Measurements from ENCODE around the gene TMCO6. TPM values are rescaled to one million over a fixed set of nuclear protein-coding genes. Genes with fewer than 3 reads are reported as not detected.
A peak's percentile ranks its signal among the peaks of the same experiment; 100 is the strongest.

TMCO6 gene
- total and polyA plus RNA-seq, 9 of the 15 experiments (the other 6 are each of a cell fraction or from before 2014, with no cell fraction given) = 3.4 to 46.4 (median 16.7) TPM

GRCh38 chr5:140639148-140639981 is at the start of gene TMCO6 (continued):
- TF ChIP-seq E2F8 (IDR thresholded peaks at IDR 0.05; ENCODE audit: low read depth, partially characterized antibody) = peak; percentile 17
- TF ChIP-seq TRIM25 (IDR thresholded peaks at IDR 0.05; ENCODE audit: borderline replicate concordance) = no peak
- no peak for TF ChIP-seq ZNF24 (IDR thresholded peaks at IDR 0.05)
- no peak for TF ChIP-seq XRCC4 (IDR thresholded peaks at IDR 0.05; ENCODE audit: extremely low read depth, insufficient read depth, insufficient read length)
- TF ChIP-seq, protein P1, sequence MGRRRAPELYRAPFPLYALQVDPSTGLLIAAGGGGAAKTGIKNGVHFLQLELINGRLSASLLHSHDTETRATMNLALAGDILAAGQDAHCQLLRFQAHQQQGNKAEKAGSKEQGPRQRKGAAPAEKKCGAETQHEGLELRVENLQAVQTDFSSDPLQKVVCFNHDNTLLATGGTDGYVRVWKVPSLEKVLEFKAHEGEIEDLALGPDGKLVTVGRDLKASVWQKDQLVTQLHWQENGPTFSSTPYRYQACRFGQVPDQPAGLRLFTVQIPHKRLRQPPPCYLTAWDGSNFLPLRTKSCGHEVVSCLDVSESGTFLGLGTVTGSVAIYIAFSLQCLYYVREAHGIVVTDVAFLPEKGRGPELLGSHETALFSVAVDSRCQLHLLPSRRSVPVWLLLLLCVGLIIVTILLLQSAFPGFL (CRISPR knock-in tag; IDR thresholded peaks at IDR 0.05) = no peak
- no peak for TF ChIP-seq KLF10 (CRISPR knock-in tag; IDR thresholded peaks at IDR 0.05)
- no peak for TF ChIP-seq ZNF253 (CRISPR knock-in tag; conservative IDR thresholded peaks at IDR 0.05)
- TF ChIP-seq, protein P2, sequence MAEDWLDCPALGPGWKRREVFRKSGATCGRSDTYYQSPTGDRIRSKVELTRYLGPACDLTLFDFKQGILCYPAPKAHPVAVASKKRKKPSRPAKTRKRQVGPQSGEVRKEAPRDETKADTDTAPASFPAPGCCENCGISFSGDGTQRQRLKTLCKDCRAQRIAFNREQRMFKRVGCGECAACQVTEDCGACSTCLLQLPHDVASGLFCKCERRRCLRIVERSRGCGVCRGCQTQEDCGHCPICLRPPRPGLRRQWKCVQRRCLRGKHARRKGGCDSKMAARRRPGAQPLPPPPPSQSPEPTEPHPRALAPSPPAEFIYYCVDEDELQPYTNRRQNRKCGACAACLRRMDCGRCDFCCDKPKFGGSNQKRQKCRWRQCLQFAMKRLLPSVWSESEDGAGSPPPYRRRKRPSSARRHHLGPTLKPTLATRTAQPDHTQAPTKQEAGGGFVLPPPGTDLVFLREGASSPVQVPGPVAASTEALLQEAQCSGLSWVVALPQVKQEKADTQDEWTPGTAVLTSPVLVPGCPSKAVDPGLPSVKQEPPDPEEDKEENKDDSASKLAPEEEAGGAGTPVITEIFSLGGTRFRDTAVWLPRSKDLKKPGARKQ (CRISPR knock-in tag; IDR thresholded peaks at IDR 0.05) = no peak
- TF ChIP-seq, protein P3, sequence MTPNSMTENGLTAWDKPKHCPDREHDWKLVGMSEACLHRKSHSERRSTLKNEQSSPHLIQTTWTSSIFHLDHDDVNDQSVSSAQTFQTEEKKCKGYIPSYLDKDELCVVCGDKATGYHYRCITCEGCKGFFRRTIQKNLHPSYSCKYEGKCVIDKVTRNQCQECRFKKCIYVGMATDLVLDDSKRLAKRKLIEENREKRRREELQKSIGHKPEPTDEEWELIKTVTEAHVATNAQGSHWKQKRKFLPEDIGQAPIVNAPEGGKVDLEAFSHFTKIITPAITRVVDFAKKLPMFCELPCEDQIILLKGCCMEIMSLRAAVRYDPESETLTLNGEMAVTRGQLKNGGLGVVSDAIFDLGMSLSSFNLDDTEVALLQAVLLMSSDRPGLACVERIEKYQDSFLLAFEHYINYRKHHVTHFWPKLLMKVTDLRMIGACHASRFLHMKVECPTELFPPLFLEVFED (CRISPR knock-in tag; conservative IDR thresholded peaks at IDR 0.05) = no peak
- no peak for TF ChIP-seq HSF4 (CRISPR knock-in tag; IDR thresholded peaks at IDR 0.05; ENCODE audit: borderline replicate concordance)
- TF ChIP-seq TAF15 (IDR thresholded peaks at IDR 0.05; ENCODE audit: low read depth, low read length) = no peak
- TF ChIP-seq RAD51 (IDR thresholded peaks at IDR 0.05; ENCODE audit: borderline replicate concordance, low read depth) = no peak
- TF ChIP-seq TFAP4 (CRISPR knock-in tag; IDR thresholded peaks at IDR 0.05; ENCODE audit: borderline replicate concordance) = peak; percentile 88
- TF ChIP-seq GTF2F1 (IDR thresholded peaks at IDR 0.05; ENCODE audit: low read depth, low read length) = peak; percentile 55; the same call in 1 of the 2 replicates
- peak; percentile 78; the same call in 1 of the 2 replicates for TF ChIP-seq SMAD4 (CRISPR knock-in tag; conservative IDR thresholded peaks at IDR 0.05)
- TF ChIP-seq POLR2AphosphoS2 (IDR thresholded peaks at IDR 0.05; ENCODE audit: low read length) = no peak
- peak; percentile 93 for TF ChIP-seq HMGN3 (IDR thresholded peaks at IDR 0.05; ENCODE audit: borderline replicate concordance, extremely low read depth, insufficient read length, low read depth, low read length)

All from K562 (cell line).